Stimulated activated CD8-positive, alpha-beta memory T cell treated with anti-CD3 and anti-CD28 coated beads, Interleukin-7, amount 100 ng/mL, for 24 hours (primary cell): Measurements from ENCODE around the gene OGDH.
"Not testable (repeated sequence)": the region's sequence is repeated elsewhere in the genome, so short reads cannot be mapped to it uniquely, and the experiment has no call there.

Experiments used
- DNase-seq: peaks from one replicate; pipeline ENCODE4 v3.0.0-alpha.2; 2020; ENCODE audit warnings: low read depth

The OGDH gene

DNA sequence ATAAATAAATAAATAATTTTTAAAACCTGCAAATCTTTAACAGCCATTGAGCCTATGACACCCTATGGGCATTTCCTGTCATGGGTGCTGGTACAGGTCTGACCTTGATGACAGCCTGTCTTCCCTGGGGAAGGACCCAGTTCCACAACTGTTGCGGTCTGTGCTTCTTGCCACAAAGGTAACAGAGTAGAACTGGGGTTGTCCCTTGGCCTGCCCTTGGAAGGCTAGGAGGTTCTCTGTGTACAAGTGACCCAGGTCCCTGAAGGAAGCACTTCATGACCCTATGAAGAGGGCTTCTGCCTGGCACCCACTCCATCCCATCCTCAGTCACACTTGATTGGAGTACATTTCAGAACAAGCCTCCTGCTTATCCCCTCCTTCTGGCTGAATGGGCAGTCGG, 66.9 kb downstream of the OGDH start:
- DNase-seq, result no peak

DNA sequence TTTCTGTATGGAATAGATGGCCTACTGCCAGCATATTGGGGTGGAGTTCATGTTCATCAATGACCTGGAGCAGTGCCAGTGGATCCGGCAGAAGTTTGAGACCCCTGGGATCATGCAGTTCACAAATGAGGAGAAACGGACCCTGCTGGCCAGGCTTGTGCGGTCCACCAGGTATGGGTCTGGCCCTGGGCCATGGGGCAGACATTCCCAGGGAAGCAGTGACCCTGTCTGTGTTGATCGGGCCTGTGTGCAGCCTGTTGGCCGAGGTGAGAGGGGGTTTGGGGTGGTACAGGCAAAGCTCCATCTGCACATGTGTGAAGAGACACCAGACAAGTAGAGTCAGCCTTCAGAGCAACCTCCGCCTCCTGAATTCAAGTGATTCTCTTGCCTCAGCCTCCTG, 67.3 kb downstream of the OGDH start:
- DNase-seq, result no peak

DNA sequence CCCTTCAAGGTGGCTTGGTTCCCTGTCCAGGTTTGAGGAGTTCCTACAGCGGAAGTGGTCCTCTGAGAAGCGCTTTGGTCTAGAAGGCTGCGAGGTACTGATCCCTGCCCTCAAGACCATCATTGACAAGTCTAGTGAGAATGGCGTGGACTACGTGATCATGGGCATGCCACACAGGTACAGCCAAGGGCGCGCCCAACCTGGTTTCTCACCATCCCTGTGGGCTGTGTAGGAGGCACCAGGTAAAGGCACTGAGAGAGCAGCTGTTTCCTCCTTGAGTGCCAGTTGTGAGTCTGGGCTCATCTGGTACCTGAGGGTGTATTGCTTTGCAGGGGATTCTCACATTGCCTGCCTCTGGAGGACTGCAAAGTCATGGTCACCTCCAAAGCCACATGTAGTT, 68.0 kb downstream of the OGDH start:
- DNase-seq, result no peak

DNA sequence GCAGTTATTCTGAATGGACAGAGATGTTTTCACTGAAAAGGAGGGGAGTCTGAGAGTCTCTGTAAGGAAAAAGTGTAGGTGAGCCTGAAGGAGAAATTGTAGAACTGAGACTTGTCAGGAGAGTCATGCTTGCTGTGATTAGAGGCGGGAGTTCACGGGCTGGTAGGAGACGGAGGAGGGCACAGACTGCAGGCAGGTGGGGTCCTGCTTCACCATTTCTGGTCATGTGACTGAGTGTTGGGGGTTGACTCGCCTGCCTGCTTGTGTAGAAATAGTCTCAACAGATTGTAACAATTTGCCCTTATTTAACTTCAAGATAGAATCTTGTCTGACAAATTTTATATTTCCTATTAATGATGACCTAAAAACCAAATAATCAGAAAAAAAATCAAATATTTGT, 70.3 kb downstream of the OGDH start:
- DNase-seq, result no peak

DNA sequence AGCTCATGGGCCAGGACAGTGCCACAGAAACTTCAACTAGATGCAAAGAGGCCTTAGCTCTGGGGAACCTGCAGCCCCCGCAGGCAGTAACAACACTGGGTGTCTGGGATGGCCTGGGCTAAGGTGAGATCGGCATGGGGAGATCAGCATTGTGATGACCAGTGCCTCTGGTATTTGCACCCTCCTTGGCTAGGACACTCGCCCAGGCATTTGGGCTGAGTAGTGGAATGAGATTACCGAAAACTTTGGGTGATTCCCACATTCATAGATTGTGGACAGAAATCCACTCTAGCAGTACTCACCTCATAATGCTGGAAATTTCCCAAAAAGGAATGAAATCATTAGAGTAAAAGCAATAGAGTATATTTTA, 71.7 kb downstream of the OGDH start:
- DNase-seq, result no peak

- no peak for DNase-seq
These were observed 72.2 kb downstream of the OGDH start for GRCh38 chr7:44678471-44679179.

DNA sequence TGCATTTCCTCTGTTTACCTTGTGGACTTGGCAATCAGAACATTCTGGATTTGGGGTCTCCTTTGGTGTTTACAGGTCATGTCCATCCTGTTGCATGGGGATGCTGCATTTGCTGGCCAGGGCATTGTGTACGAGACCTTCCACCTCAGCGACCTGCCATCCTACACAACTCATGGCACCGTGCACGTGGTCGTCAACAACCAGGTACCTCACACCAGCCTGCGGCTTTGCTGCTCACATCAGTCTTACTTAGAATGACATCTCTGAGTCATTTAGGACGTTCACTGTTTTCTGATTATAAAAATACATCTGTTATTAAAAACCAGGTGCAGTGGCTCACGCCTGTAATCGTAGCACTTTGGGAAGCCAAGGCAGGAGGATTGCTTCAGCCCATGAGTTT, 75.2 kb downstream of the OGDH start:
- no peak for DNase-seq

- no peak for DNase-seq
These were observed 79.3 kb downstream of the OGDH start for GRCh38 chr7:44685723-44686122.

GRCh38 chr7:44689427-44689826, 83.0 kb downstream of the OGDH start:
- DNase-seq, result no peak

DNA sequence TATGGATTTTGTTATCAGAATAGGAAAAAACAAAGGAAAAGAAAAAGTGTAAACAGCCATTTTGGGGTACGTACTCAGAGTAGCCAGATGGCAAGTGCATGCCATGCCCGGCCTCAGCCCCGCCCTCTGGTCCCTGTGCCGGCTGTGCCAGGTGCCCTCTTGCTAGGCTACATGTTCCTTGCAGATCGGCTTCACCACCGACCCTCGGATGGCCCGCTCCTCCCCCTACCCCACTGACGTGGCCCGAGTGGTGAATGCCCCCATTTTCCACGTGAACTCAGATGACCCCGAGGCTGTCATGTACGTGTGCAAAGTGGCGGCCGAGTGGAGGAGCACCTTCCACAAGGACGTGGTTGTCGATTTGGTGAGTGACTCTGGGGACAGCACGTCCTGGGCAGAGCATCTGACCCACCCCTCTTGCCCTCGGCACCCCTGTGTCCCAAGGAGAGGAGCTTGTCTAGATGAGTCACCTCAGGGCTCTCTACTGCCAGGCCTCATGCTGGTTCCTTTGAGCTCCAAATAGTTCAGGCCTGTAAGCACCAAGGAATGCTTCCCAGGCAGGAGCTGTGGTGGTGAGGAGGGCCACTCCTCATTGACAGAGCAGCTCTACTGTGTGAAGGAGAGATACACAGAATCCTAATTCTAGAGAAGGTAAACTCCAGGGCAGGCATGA, 87.3 kb downstream of the OGDH start:
- no peak for DNase-seq

DNA sequence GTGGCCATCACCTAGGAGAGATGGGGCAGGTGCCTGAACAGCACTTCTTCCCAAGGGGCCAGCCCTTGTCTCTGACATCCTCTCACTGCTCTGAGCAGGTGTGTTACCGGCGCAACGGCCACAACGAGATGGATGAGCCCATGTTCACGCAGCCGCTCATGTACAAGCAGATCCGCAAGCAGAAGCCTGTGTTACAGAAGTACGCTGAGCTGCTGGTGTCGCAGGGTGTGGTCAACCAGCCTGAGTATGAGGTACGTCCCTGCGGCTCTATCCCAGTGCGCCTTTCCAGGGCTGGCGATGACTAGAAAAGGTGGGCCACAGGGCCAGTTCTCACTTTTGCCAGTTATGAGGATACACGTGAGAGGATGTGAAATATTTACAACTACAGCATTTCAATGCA, 87.9 kb downstream of the OGDH start:
- DNase-seq, result no peak

DNA sequence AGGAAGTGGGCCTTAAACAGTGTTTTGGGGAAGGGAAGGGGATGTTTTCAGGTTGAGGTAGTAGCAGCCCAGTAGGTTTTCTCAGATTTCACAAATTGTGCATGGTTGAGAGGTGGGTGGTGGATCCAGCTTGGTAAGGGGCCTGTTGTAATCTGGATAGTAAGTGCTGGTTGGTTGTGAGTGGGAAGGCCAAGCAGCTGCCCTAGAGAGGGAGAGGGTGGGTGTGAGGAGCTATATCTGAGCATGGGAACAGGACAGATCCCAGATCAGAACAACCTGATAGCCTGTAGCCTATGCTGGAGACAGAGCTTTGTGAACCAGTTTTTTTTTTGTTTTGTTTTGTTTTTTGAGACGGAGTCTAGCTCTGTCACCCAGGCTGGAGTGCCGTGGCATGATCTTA, 88.3 kb downstream of the OGDH start:
- no peak for DNase-seq

- DNase-seq, result no peak
These were observed 89.3 kb downstream of the OGDH start for GRCh38 chr7:44695756-44696155.

DNA sequence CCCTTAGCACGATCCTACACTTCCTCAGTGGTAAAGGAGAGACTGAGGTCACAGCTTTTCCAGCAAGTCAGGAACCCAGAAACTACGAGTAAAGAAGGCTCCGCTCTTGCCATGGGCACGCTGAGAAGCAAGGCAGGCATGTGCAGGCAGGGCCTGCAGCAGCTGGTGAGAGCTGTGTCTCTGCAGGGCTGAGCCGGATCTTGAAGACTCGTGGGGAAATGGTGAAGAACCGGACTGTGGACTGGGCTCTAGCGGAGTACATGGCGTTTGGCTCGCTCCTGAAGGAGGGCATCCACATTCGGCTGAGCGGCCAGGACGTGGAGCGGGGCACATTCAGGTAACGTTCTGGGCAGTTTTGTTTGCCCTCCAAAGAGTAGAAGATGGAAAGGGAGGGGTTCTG, 90.3 kb downstream of the OGDH start:
- DNase-seq, result no peak

- DNase-seq, result no peak
These were observed 91.0 kb downstream of the OGDH start for GRCh38 chr7:44697136-44698045.

GRCh38 chr7:44698046-44698580, 91.7 kb downstream of the OGDH start:
- no peak for DNase-seq

DNA sequence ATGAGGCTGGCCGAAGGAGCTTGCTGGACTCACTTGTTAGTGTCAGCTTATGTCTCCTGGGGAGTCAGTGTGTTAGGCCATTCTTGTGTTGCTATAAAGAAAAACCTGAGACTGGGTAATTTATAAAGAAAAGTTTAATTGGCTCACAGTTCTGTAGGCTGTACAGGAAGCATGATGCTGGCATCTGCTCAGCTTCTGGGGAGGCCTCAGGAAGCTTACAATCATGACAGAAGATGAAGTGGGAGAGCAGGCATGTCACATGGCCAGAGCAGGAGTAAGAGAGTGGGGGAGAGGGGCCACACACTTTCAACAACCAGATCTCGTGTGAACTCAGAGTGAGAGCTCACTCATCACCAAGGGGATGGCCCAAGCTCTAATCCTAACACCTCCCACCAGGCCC, 93.2 kb downstream of the OGDH start:
- not testable (repeated sequence) for DNase-seq

- DNase-seq, result no peak
These were observed 93.9 kb downstream of the OGDH start for GRCh38 chr7:44700322-44700721.

- not testable (repeated sequence) for DNase-seq
These were observed 97.0 kb downstream of the OGDH start for GRCh38 chr7:44703391-44703790.

- no peak for DNase-seq
These were observed 97.5 kb downstream of the OGDH start for GRCh38 chr7:44703921-44704320.

DNA sequence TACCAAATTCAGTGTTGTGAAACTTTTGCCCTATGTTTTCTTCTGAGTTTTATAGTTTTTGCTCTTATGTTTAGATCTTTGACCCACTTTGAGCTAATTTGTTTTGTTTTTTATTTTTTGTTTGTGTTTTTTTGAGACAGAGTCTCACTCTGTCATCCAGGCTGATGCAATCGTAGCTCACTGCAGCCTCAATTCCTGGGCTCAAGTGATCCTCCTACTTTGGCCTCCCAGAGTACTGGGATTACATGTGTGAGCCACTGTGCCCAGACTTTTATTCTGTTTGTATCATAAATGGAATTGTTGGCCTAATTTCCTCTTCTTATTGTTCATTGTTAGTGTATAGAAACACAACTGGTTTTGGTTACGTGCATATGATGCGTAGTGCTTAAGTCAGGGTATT, 99.0 kb downstream of the OGDH start:
- no peak for DNase-seq

- no peak for DNase-seq
These were observed 100.5 kb downstream of the OGDH start for GRCh38 chr7:44706788-44707557.
